Left cardiac atrium (tissue), 4 donors: ENCODE results near the gene CIROP. TPM values are rescaled to one million over a fixed set of nuclear protein-coding genes. Genes with fewer than 3 reads are reported as not detected.

Experiments
- ATAC-seq, 2 donors: fragments of 200-7000 bp; cut with Tn5 transposase; one replicate each; pipeline ENCODE4 v1.9.1; 2020; ENCODE audit warnings: mild to moderate bottlenecking in 2 of 2, moderate library complexity in 2 of 2
- DNase-seq: peaks from one replicate; pipeline ENCODE4 v3.0.0-alpha.2; 2020
- intact Hi-C, 2 donors: fragments of 100-400 bp; cut with DNase I; formaldehyde crosslinking; loops; one replicate each; pipeline versions ENCODE4 v1.14.1 to v1.15.1; 2022 to 2023
- long read RNA-seq: library from polyadenylated mRNA; unstranded; transcript quantifications from one replicate; pipeline ENCODE4 v2.0.0, GENCODE V29; 2021
- total RNA-seq, 2 donors: library from RNA; stranded (reverse); fragmentation: NEBNext Ultra II Directional; extraction: Animal tissue kit (Norgen Biotek cat#: 25700); gene quantifications; one replicate each; pipeline ENCODE4 v1.2.1, GENCODE V29; 2021
- donor health status: DM: no; HTN: yes; CAD: no.
- donor health status: DM: no; HTN: yes; CAD: no; lungs with severe emphysema.
- donor health status: DM: yes; HTN: yes; CAD: no.
- donor health status: Dilated cardiomyopathy.

CIROP gene
- total RNA-seq: not detected
- long read RNA-seq, partial matches to known transcripts: 0 of 1 reads
- long read RNA-seq, other reads (novel, unspliced or antisense): 1 of 1 reads

DNA sequence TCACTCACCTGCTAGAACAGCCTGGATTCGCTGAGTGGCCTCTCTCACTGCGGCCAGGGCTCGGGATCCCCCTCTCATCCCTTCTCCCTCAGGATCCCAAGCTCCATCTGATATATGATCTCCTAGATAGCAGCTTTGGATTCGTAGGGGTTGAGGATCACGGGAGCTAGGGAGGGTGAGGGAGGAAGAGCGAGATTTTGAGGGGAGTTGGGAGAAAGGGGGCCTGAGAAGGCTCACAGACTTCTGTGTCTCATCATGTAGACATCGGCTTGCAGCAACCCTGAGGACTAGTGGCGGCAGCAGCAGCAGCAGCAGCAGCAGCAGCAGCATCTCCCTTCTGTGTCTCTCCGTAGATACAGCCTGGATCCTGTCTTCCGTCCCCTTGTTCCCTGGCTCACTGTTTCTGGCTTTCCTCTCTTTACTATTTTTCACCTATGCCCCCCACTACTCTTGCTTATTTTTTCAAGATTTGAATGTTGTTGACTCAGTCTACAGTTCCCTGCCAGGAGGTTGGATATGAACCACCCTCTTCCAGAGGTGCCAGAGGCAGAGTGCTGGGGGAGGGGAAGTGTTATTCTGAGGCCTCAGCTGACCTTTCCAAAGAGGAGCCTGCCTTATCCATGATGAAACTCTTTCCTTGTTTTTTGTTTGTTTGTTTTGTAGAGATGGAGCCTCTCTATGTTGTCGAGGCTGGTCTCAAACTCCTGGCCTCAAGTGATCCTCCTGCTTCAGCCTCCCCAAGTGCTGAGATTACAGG, at the start of gene CIROP:
CIROP (minus strand) TSS at position 399 of the 757 bp plus-strand sequence; CDS start at position 330, 69 bp downstream.
- DNase-seq: no peak
- intact Hi-C loops: no loop called here
- peak in 1 of 2 donors; percentile 19 for ATAC-seq

DNA sequence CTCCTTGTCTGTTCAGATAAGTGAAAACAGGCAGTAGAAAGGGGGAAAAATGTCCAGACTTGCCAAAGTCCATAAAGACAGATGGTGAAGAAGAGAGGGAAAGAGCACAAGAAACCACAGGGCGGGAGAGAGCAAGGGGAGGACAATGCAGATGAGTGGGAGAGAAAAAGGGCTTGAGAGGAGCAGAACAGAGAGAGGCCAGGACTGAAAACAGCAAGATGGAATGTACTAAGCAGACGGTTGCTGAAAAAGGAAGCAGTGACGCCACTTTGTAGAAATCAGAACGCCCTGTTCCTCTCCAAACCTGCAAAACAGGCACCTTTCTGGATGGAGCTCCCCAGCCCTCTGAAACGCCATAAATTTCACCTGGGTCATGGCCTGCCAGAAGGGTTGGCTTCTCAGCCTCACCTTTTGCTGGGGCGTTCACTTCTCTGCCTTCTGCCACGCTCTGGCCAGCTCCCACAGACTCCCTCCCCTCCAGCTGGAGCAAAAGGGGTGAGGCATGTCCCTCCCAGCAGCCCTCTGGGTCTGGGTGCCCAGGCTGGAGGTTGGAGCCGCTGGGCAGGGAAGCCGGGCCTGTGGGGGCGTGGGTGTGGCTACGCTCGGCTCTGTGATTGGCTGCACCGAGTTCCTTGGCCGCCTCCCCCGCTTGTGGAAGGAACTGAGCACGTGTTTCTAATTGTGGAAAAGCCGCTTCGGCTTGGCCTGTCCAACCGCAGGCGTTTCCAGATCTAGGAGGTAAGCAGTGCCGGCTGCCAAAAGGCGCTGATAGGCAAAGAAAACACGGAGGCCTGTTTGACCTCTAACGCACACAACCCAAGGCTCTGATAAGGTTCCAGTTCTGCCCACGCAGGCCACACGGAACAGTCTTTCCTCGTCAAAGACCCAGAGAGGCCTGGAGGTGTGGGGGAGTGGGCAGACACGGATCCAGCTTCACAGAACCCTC, 49.3 kb upstream of the CIROP start:
- ATAC-seq (peak; percentile 88 to 90), DNase-seq (peak; percentile 95)
- intact Hi-C loops: no loop called here

DNA sequence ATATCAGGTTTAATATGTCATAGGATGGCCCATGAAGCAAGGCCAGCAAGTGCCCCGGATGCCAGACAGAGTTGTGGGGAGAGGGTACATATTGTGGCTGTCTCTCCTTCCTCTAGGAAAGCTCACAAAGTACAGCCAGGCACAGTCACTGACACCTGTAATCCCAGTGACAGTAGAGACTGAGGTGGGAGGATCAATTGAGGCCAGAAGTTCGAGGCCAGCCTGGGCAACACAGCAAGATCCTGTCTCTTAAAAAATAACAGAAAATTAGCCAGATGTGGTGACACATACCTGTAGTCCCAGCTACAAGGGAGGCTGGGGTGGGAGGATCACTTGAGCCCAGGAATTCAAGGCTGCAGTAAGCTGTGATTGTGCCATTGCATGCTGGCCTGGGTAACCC, 46.6 kb upstream of the CIROP start:
- ATAC-seq (no peak), DNase-seq (no peak)
- intact Hi-C loops: no loop called here

DNA sequence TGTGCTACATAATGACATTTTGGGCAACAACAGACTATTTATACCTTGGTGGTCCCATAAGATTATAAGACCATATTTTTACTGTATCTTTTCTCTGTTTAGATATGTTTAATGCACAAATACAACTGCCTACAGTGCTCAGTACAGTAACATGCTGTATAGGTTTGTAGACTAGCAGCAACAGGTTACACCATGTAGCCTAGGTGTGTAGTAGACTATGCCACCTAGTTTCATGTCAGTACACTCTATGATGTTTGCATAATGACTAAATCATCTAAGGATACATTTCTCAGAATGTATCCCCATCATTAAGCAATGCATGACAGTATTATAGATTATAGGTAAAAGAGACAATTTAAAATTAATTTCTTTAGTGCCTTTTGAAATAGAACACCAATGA, 45.0 kb upstream of the CIROP start:
- no peak for DNase-seq
- no peak for ATAC-seq
- intact Hi-C loops: no loop called here

- ATAC-seq: no peak
- no peak for DNase-seq
- intact Hi-C loops: no loop called here
Observed at GRCh38 chr14:23148591-23149249, 43.9 kb upstream of the CIROP start.

DNA sequence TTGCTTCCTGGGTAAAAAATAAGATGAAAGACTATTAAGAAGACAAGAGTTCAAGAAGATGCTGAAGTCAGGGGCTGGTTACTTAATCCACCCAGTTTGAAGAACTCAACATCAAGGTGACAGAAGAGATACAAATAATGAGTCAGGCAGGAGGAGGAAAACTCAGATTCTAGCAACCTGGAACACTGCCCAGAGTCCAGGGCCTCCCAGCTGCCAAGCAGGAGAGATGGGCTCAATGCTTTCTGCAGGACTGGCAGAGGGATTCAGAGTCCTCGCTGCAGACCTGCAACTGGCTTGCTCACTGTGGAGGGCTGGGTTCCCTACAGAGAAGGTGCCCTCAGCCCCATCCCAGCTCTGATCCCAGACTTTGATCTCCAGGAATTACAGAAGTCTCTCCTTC, 42.9 kb upstream of the CIROP start:
- ATAC-seq (peak; percentile 58 to 81), DNase-seq (no peak)
- intact Hi-C loops: no loop called here

DNA sequence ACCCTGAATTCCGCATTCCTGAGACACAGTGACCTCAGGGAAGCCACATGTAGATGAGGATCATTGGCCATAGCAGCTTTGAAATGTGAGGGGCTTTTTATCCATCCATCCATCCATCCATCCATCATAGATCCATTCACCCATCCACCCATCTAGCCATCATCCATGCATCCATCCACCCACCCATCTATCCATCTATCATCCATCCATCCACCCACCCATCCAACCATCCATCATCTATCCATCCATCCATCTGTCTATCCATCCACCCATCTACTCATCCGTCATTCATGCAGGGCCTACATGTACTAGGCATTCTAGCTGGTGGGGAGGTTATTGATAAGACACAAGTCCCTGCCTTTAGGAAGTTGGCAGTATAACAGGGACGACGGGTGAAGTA, 42.2 kb upstream of the CIROP start:
- DNase-seq (no peak), ATAC-seq (no peak)
- intact Hi-C loops: no loop called here

DNA sequence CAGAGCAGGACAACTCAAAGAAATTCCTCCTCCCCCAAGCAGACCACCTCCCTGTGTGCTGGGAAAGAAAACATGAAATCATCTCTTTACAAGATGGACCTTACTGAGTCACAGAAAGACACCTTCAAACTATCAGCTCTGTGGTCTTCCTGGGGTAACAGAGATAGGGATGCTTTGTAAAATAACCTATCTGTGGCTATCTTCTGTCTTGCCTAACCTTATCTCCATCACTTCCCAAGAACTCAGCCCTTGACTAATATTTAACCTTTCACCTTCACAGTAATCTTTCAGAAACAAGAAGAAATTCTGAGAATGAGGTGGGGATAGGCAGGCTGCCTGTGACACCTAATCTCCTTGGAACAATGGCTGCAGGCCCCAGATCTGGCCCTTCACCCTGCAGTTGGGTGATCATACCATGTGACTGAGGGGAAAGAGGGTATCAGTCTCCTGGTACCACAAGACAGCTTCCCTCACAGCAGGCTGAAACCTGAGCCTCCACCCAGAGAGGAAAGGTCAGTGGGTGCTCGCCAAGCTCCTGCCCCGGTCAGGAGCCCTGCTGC, 41.6 kb upstream of the CIROP start:
- ATAC-seq (peak in 1 of 2 donors; percentile 2), DNase-seq (no peak)
- intact Hi-C loops: no loop called here

GRCh38 chr14:23145794-23146350, 41.1 kb upstream of the CIROP start:
- intact Hi-C loops: no loop called here
- peak in 1 of 2 donors; percentile 6 for ATAC-seq
- no peak for DNase-seq

GRCh38 chr14:23143911-23144310, 39.1 kb upstream of the CIROP start:
- ATAC-seq: no peak
- no peak for DNase-seq
- intact Hi-C loops: no loop called here

- DNase-seq: no peak
- intact Hi-C loops: no loop called here
- no peak for ATAC-seq
Observed at GRCh38 chr14:23142826-23143225, 38.0 kb upstream of the CIROP start.

DNA sequence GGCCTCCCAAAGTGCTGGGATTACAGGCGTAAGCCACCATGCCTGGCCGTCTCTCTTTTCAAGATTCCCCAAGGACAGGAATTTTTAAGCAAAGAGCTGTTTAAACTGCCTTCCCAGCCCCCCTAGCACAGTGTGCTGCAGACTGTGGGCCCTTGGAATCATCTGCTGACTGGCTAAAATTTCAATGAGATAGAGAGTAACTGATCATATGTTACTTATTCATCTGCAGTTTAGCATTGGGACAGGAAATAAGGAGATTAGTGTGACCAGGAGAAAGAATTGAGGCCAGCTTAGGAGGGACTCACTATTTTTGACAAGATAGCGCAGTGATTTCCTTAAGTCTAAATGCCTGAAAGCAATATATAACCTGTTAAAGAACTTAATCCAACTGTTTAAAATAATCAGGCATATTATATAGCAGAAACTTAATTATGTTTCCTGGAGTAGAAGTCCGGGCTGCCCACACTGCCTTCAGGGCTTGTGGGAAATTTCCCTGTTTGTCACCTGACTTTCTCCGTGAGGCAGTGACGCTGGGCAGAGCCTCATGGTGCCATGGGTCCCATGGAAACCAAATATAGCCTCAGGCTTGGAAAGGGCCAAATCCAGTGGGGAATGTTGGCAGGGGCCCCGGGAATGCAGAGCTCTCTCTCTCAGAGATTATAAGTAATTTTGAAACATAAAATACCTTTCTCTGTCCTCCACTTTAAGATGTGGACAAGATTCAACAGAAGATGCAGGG, 37.1 kb upstream of the CIROP start:
- ATAC-seq: peak; percentile 70 to 92
- intact Hi-C loops: no loop called here
- DNase-seq: peak; percentile 73

- intact Hi-C loops: no loop called here
- ATAC-seq: no peak
- no peak for DNase-seq
Observed at GRCh38 chr14:23140371-23140770, 35.6 kb upstream of the CIROP start.

DNA sequence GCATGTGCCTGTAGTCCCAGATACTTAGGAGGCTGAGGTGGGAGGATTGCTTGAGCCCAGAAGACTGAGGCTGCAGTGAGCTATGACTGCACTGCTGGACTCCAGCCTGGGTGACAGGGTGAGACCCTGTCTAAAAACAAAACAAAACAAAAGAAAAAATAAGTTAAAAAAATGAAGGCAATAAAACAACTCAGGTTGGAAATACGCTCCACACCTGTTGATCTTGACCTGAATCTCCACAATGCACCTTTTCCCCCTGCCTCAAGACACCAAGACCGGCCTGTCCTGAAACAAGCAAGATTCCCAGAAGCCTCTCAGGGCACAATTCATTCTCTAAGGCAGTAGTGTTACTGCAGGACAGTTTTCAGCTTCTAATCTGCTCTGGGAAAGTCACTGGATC, 35.1 kb upstream of the CIROP start:
- DNase-seq: no peak

DNA sequence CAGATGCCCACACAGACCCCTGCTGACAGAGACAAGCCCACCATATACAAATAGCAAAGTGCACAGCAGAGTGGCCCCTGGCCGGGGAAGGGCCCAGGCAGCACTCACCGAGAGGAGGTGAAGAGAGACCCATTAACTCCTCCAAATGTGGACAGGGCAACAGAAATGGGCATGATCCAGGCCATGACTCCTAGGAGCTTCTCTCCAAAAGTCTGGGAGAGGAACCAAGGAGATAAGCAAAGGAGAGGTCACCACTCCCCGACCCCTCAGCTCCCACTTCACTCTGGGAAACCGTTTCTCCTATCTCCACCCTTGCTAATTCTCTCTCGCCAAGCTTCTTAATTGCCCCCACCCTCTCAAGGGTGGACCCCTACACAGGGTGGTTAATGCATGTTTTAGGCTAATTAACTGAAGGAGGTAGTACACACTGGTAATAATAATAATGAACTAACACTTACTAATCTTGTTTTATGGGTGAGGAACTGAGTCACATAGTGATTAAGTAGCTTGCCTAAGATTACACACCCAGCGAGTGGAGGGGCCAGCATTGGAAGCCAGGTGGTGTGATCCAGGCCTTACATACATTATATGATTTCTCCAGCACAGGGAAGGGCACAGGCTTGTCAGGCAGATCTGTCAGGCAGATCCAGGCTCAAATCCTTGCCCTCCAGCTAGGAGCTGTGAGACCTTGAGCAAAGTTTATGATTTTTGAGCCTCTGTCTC, 33.2 kb upstream of the CIROP start:
- intact Hi-C loops: no loop called here
- DNase-seq (no peak), ATAC-seq (peak in 1 of 2 donors; percentile 65)

More for the DNA sequence above, 35.1 kb upstream of the CIROP start:
- intact Hi-C loops: no loop called here
- no peak for ATAC-seq

- DNase-seq (no peak), ATAC-seq (peak; percentile 32 to 45)
- intact Hi-C loops: no loop called here
Observed at GRCh38 chr14:23137192-23137812, 32.5 kb upstream of the CIROP start.

DNA sequence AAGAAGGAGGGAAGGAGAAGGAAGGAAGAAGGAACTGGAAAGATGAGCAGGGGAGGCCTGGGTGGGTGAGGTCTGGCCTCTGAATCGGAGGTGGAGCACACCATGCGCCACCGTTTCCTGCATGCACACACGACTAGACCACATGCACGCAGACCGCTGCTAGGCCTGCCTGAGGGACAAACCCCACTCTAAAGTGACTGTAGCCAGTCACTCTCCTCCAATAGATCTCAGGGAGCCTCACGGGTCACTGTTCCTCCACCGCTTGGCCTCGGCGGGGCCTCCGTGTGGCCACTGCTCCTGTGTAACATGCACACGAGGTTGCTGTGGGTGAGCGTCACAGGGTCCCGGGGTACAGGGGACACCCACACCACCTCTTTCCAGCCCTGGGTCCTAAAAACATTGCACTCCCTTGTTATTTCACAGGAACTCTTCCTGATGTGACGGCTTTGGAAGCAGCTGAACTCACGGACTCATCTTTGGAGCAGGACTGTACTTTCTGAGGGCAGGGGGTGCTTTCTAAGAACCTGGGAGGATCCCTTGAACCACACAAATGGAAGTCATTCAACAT, 31.9 kb upstream of the CIROP start:
- ATAC-seq (peak in 1 of 2 donors; percentile 20), DNase-seq (no peak)
- intact Hi-C loops: no loop called here
